H1 (cell line): Measurements from ENCODE around the gene DTX3. TPM values are rescaled to one million over a fixed set of nuclear protein-coding genes. Genes with fewer than 3 reads are reported as not detected.

Source experiments
- CTCF ChIA-PET: fragments of 300-600 bp; sonication (Branson Sonifier 250); formaldehyde crosslinking; loops from one replicate; lab custom pipeline; 2021; ENCODE audit not compliant: partially characterized antibody; lab: Charles Lee
- POLR2A ChIA-PET: fragments of 300-600 bp; sonication (Branson Sonifier 250); formaldehyde crosslinking; loops from one replicate; lab custom pipeline; 2021; ENCODE audit warnings: inconsistent platforms; ENCODE audit not compliant: partially characterized antibody; lab: Charles Lee
- DNase-seq, 2 experiments: peaks; one replicate each; pipeline versions ENCODE4 v3.0.0 to v3.0.0-alpha.2; 2010 to 2022; ENCODE audit warnings: low spot score in 2 of 2, low read depth in 1 of 2, mixed read lengths in 1 of 2
- FAIRE-seq: peaks from 2 replicates; lab custom pipeline; 2011; peaks lifted over from hg19 to GRCh38; lab: Jason Lieb, UNC
- H2AFZ ChIP-seq: 2 replicates; pipeline ENCODE4 v1.8.1; 2012; ENCODE audit warnings: low read length, inconsistent platforms
- H2AK5ac ChIP-seq: 2 replicates; pipeline ENCODE4 v1.6.1; 2013; ENCODE audit warnings: low read depth, low read length
- H2BK120ac ChIP-seq: replicated peaks from 2 replicates; pipeline ENCODE3; 2013; ENCODE audit warnings: low read depth, low read length, inconsistent platforms
- H2BK12ac ChIP-seq: 2 replicates; pipeline ENCODE4 v1.6.1; 2013; ENCODE audit warnings: low read depth, low read length
- H2BK15ac ChIP-seq: 2 replicates; pipeline ENCODE4 v1.6.1; 2013; ENCODE audit warnings: low read length
- H2BK20ac ChIP-seq: 2 replicates; pipeline ENCODE4 v1.6.1; 2013; ENCODE audit warnings: low read length
- H2BK5ac ChIP-seq: 2 replicates; pipeline ENCODE4 v1.6.1; 2013; ENCODE audit warnings: low read depth, low read length
- H3K14ac ChIP-seq: 2 replicates; pipeline ENCODE4 v1.6.1; 2013; ENCODE audit warnings: inconsistent platforms; ENCODE audit not compliant: insufficient read length
- H3K18ac ChIP-seq: 2 replicates; pipeline ENCODE4 v1.6.1; 2013; ENCODE audit warnings: low read length; ENCODE audit errors: extremely low read depth
- H3K23ac ChIP-seq: 2 replicates; pipeline ENCODE4 v1.6.1; 2013; ENCODE audit warnings: inconsistent platforms; ENCODE audit not compliant: insufficient read length
- H3K23me2 ChIP-seq: 2 replicates; pipeline ENCODE4 v1.6.1; 2013; ENCODE audit warnings: low read depth, low read length
- H3K27ac ChIP-seq: 2 replicates; pipeline ENCODE4 v1.6.1; 2011; ENCODE audit warnings: low read depth, low read length, inconsistent platforms
- H3K27me3 ChIP-seq, 4 experiments: replicated peaks in 1 of 4; 1 replicate in 1 of 4; 2 replicates in 3 of 4; pipeline versions ENCODE4 v1.6.1 to v1.8.1; 2011 to 2013; ENCODE audit warnings: low read length in 3 of 4, mild to moderate bottlenecking in 3 of 4, inconsistent platforms in 2 of 4, mixed read lengths in 2 of 4, moderate library complexity in 1 of 4; ENCODE audit not compliant: control insufficient read depth in 3 of 4, insufficient read depth in 3 of 4; ENCODE audit errors: extremely low read depth in 1 of 4
- H3K36me3 ChIP-seq, 4 experiments: 2 replicates each; pipeline versions ENCODE4 v1.6.1 to v1.8.1; 2011 to 2013; ENCODE audit warnings: mild to moderate bottlenecking in 4 of 4, low read length in 3 of 4, moderate library complexity in 2 of 4, control low read depth in 1 of 4, inconsistent platforms in 1 of 4; ENCODE audit not compliant: insufficient read depth in 4 of 4, control insufficient read depth in 2 of 4
- H3K4ac ChIP-seq: replicated peaks from 2 replicates; pipeline ENCODE3; 2013; ENCODE audit warnings: low read length, low read depth, mixed read lengths, inconsistent platforms; ENCODE audit not compliant: insufficient read length
- H3K4me1 ChIP-seq, 4 experiments: replicated peaks in 1 of 4; 1 replicate in 1 of 4; 2 replicates in 3 of 4; pipeline versions ENCODE4 v1.6.1 to v1.8.1; 2011 to 2013; ENCODE audit warnings: low read length in 3 of 4, inconsistent platforms in 2 of 4, mixed read lengths in 1 of 4; ENCODE audit not compliant: insufficient read depth in 4 of 4, control insufficient read depth in 3 of 4
- H3K4me2 ChIP-seq, 2 experiments: 2 replicates each; pipeline versions ENCODE4 v1.6.1 to v1.8.1; 2011 to 2013; ENCODE audit warnings: low read depth in 2 of 2, low read length in 2 of 2, control low read depth in 1 of 2, inconsistent platforms in 1 of 2, mild to moderate bottlenecking in 1 of 2; ENCODE audit not compliant: insufficient read depth in 1 of 2
- H3K4me3 ChIP-seq, 4 experiments: fragments of 200-600, 300-600 bp in 1 of 4; sonication (generic), shearing (Covaris generic), sonication (Bioruptor Twin) in 1 of 4; 2 replicates each; pipeline versions ENCODE4 v1.5.1 to v1.8.1; 2011 to 2016; ENCODE audit warnings: low read length in 4 of 4, low read depth in 3 of 4, control low read depth in 2 of 4, inconsistent platforms in 2 of 4, mild to moderate bottlenecking in 2 of 4, mixed read lengths in 1 of 4, moderate library complexity in 1 of 4; ENCODE audit not compliant: insufficient read depth in 2 of 4; ENCODE audit errors: extremely low read depth in 1 of 4
- H3K56ac ChIP-seq: replicated peaks from 2 replicates; pipeline ENCODE3; 2013; ENCODE audit warnings: low read depth, mild to moderate bottlenecking, mixed read lengths, low read length, inconsistent platforms; ENCODE audit not compliant: insufficient read length
- H3K79me1 ChIP-seq: 2 replicates; pipeline ENCODE4 v1.6.1; 2013; ENCODE audit warnings: low read depth, low read length, control low read depth
- H3K79me2 ChIP-seq, 2 experiments: 2 replicates each; pipeline versions ENCODE4 v1.6.1 to v1.8.1; 2012 to 2013; ENCODE audit warnings: low read length in 2 of 2, mild to moderate bottlenecking in 2 of 2, inconsistent platforms in 1 of 2; ENCODE audit not compliant: insufficient read depth in 2 of 2, control insufficient read depth in 1 of 2
- H3K9ac ChIP-seq, 4 experiments: replicated peaks in 1 of 4; 1 replicate in 1 of 4; 2 replicates in 3 of 4; pipeline versions ENCODE4 v1.6.1 to v1.8.1; 2011 to 2013; ENCODE audit warnings: low read depth in 3 of 4, low read length in 3 of 4, control low read depth in 2 of 4, mild to moderate bottlenecking in 2 of 4, moderate library complexity in 2 of 4, inconsistent platforms in 1 of 4; ENCODE audit errors: extremely low read depth in 1 of 4
- H3K9me3 ChIP-seq, 2 experiments: 2 replicates each; pipeline versions ENCODE4 v1.6.1 to v1.8.1; 2012 to 2013; ENCODE audit warnings: mild to moderate bottlenecking in 2 of 2, moderate library complexity in 2 of 2, control low read depth in 1 of 2, inconsistent platforms in 1 of 2, low read depth in 1 of 2, low read length in 1 of 2, mixed read lengths in 1 of 2; ENCODE audit not compliant: insufficient read depth in 2 of 2
- H4K20me1 ChIP-seq, 2 experiments: replicated peaks in 1 of 2; 2 replicates each; pipeline versions ENCODE3 to v1.8.1; 2011 to 2013; ENCODE audit warnings: inconsistent platforms in 2 of 2, low read length in 2 of 2, mild to moderate bottlenecking in 1 of 2; ENCODE audit not compliant: insufficient read depth in 2 of 2, control insufficient read depth in 1 of 2
- H4K5ac ChIP-seq: 2 replicates; pipeline ENCODE4 v1.6.1; 2013; ENCODE audit warnings: low read length, low read depth, mixed read lengths, inconsistent platforms; ENCODE audit not compliant: insufficient read length
- H4K8ac ChIP-seq: 2 replicates; pipeline ENCODE4 v1.8.0; 2013; ENCODE audit warnings: mild to moderate bottlenecking, moderate library complexity, low read length, inconsistent platforms; ENCODE audit not compliant: insufficient read depth; ENCODE audit errors: extremely low read depth
- H4K91ac ChIP-seq: replicated peaks from 2 replicates; pipeline ENCODE3; 2013; ENCODE audit warnings: low read length, mixed read lengths, inconsistent platforms; ENCODE audit not compliant: insufficient read length
- EP300 ChIP-seq, 2 experiments: IDR thresholded peaks; 1 replicate in 1 of 2; 2 replicates in 1 of 2; pipeline ENCODE4 v1.6.1; 2011 to 2012; ENCODE audit warnings: low read depth in 2 of 2, low read length in 2 of 2, mild to moderate bottlenecking in 2 of 2, borderline replicate concordance in 1 of 2, inconsistent platforms in 1 of 2, moderate library complexity in 1 of 2
- WGBS, 2 experiments: shearing (Covaris generic) in 1 of 2; methylation state at CpG; one replicate each; pipeline versions ENCODE4 v1.1.6 to v1.1.7; 2013 to 2015; ENCODE audit warnings: low lambda C conversion rate in 2 of 2, mixed read lengths in 2 of 2, inconsistent platforms in 1 of 2, low coverage in 1 of 2, missing lambda C conversion rate in 1 of 2; ENCODE audit not compliant: insufficient replicate concordance in 2 of 2, insufficient coverage in 1 of 2, insufficient read length in 1 of 2; ENCODE audit errors: extremely low coverage in 1 of 2, missing lambda C conversion rate in 1 of 2; 5-methylcytosine and 5-hydroxymethylcytosine counted together
- polyA plus RNA-seq, 7 experiments: library from polyadenylated mRNA; depleted of rRNA in 3 of 7; stranded (reverse) in 5 of 7; unstranded in 2 of 7; fragments of >200 nt in 5 of 7; fragments of 200-250 nt in 2 of 7; gene quantifications; 1 replicate in 5 of 7; 2 replicates in 1 of 7; 4 replicates in 1 of 7; pipeline versions ENCODE4 v1.2.1 to v1.2.3, GENCODE V29; 2011 to 2013; ENCODE audit warnings: missing spikeins in 2 of 7, mixed read lengths in 2 of 7
- total RNA-seq: library from RNA; stranded (reverse); fragmentation: NEBNext Ultra II Directional; extraction: Animal tissue kit (Norgen Biotek cat#: 25700); gene quantifications from 2 replicates; pipeline ENCODE4 v1.2.1, GENCODE V29; 2021

Gene DTX3
- total and polyA plus RNA-seq, 2 of the 8 experiments (the other 6 are each of a cell fraction or from before 2014, with no cell fraction given) = 41.8 to 92.5 TPM

GRCh38 chr12:57575771-57576612 is 28.6 kb upstream of the DTX3 start:
- H2AFZ ChIP-seq = no peak overlapping the region
- H3K4me2 ChIP-seq = no peak overlapping the region
- H3K4ac ChIP-seq = no peak overlapping the region
- DNase-seq (no peak), FAIRE-seq (no peak)
- H3K36me3 ChIP-seq = peaks cover 24 to 72% (median 53%) of the 10 kb centered on the region in 4 experiments
- H2BK120ac ChIP-seq = no peak overlapping the region
- no peaks in the 10 kb centered on the region for H3K9me3 ChIP-seq
- no peak overlapping the region for H4K8ac ChIP-seq
- no peak overlapping the region for H2BK20ac ChIP-seq
- H3K4me3 ChIP-seq = no peak overlapping the region
- POLR2A ChIA-PET = interaction anchor here (0.6 to 1.7 kb wide), 13 partner anchors 11 to 275 kb away, joined by 3 to 4 read pairs (median 3); partner anchors contain the start of gene DDIT3
- WGBS, 2 experiments = 95% methylated on average over 12 of the region's 12 CpGs; no CpG with 5 or more reads in 1 of the 2 experiments
- no peak overlapping the region for H2BK12ac ChIP-seq
- CTCF ChIA-PET = interaction anchor here (0.6 to 5.0 kb wide), 11 partner anchors 8 to 157 kb away, joined by 3 to 29 read pairs (median 5); partner anchors contain the start of genes ARHGEF25 and B4GALNT1
- no peak overlapping the region for H2AK5ac ChIP-seq
- no peak overlapping the region for H3K23ac ChIP-seq
- no peak overlapping the region for H2BK15ac ChIP-seq
- H2BK5ac ChIP-seq = no peak overlapping the region
- H3K79me2 ChIP-seq = no peaks in the 10 kb centered on the region
- H3K23me2 ChIP-seq = no peaks in the 10 kb centered on the region
- H3K27me3 ChIP-seq = no peaks in the 10 kb centered on the region
- H4K91ac ChIP-seq = no peak overlapping the region
- H3K79me1 ChIP-seq = no peaks in the 10 kb centered on the region
- H4K5ac ChIP-seq = no peak overlapping the region
- no peak overlapping the region for H3K9ac ChIP-seq
- no peaks in the 10 kb centered on the region for H3K4me1 ChIP-seq
- peaks cover 0 to 7% of the 10 kb centered on the region in 2 experiments for H4K20me1 ChIP-seq
- no peak overlapping the region for H3K14ac ChIP-seq
- H3K56ac ChIP-seq = no peak overlapping the region
- H3K27ac ChIP-seq = no peak overlapping the region
- H3K18ac ChIP-seq = no peak overlapping the region
- no peak for TF ChIP-seq EP300 (IDR thresholded peaks at IDR 0.05; ENCODE audit: borderline replicate concordance in 1 of 2, low read depth in 2 of 2, low read length in 2 of 2)
